ENCODE results near the gene SENP1.

SENP1 gene

DNA sequence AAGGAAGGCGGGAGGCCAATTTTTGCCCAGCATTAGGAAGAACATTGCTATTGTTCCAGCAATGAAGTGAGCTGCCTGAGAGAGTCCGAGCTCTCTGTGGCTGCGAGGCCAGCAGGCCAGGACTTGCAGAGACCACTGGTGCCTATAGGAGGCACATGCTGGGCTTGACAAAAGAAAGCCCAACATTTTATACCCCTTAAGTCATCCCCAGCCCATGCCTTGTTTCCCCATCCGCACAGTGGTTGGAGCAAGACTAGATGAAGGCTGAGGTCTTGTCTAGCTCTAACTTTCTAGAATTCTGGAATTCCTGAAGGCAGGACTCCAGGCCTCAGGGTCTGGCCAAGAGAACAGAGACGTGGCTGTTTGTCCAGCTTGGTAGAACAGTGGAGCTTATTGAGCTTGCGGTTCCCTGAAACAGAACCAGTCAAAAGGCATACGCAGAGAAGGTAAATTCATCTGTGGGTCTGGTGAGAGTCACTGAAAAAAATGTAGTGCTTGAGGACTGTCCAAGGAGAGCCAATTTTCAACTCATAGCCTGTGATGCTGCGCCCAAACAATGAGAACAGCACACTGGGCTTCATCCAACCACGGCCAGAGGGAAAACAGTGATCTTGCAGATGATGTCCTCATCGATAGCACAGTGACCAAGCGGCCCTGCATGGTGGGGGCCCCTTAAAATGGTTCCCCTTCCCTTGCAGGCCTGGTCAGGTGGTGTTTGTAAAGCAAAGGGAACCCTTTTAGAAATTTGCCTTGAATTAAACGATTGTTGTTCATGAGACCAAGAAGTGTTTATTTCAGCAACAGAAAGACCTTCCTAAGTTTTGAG is 74.5 kb downstream of the SENP1 start:
- Histone ChIP-seq H3K27ac (ENCODE audit: low read length) (no peak overlapping the region), H3K27me3 (ENCODE audit: low read depth, low read length) (no peaks in the 10 kb centered on the region), H3K9me3 (ENCODE audit: control insufficient read depth in 1 of 2, low read length in 2 of 2) (no peaks in the 10 kb centered on the region)

GRCh38 chr12:48030173-48030650 is 75.7 kb downstream of the SENP1 start:
- no peak overlapping the region for H3K4me3 ChIP-seq (ENCODE audit: low read depth in 1 of 2, low read length in 2 of 2)
- H3K36me3 ChIP-seq (ENCODE audit: control insufficient read depth in 1 of 2, insufficient read depth in 2 of 2, low read length in 2 of 2) = no peaks in the 10 kb centered on the region
- no peaks in the 10 kb centered on the region for H3K4me1 ChIP-seq (ENCODE audit: control insufficient read depth in 1 of 2, insufficient read depth in 2 of 2, low read length in 2 of 2)
- H3K27ac ChIP-seq (ENCODE audit: low read length) = no peak overlapping the region
- no peaks in the 10 kb centered on the region for H3K9me3 ChIP-seq (ENCODE audit: control insufficient read depth in 1 of 2, low read length in 2 of 2)
- no peaks in the 10 kb centered on the region for H3K27me3 ChIP-seq (ENCODE audit: low read depth, low read length)

More for the DNA sequence above, 74.5 kb downstream of the SENP1 start:
- Histone ChIP-seq H3K36me3 (ENCODE audit: control insufficient read depth in 1 of 2, insufficient read depth in 2 of 2, low read length in 2 of 2) (no peaks in the 10 kb centered on the region), H3K4me3 (ENCODE audit: low read depth in 1 of 2, low read length in 2 of 2) (no peak overlapping the region), H3K4me1 (ENCODE audit: control insufficient read depth in 1 of 2, insufficient read depth in 2 of 2, low read length in 2 of 2) (no peaks in the 10 kb centered on the region)

DNA sequence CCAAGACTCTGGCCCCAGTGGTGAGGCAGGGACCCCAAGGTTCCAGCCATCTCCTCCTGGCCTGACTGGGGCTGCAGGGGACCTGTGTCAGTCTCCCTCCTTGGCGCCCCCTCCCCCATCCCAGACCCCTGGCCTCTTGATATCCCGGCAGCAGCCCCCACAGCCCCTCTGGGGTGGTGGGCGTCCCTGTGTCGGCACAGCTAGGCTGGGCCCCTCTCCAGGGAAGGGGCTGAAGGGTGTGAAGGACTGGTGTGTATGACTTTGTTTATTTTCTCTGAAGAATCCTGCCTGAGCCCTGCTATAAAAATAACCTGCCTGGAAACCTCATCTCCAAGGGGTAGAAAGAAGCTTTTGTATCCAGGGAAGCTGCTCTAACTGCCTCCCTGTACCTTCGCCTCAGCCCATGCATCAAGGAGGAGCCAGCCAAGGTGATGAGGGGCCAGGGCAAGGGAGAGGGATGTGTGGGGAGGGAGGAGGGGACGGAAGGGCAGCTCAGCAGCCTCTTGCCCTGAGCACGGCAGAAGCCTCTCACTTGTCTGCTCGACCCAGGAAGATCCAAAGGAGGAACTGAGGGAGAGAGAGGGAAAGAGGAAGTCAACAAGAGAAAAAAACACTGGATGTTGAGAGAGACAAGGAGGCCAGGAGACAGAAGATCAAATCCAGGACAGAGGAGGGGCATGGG is 76.2 kb downstream of the SENP1 start:
- Histone ChIP-seq H3K9me3 (ENCODE audit: control insufficient read depth in 1 of 2, low read length in 2 of 2) (no peaks in the 10 kb centered on the region), H3K27ac (ENCODE audit: low read length) (no peak overlapping the region), H3K27me3 (ENCODE audit: low read depth, low read length) (no peaks in the 10 kb centered on the region), H3K4me3 (ENCODE audit: low read depth in 1 of 2, low read length in 2 of 2) (no peak overlapping the region), H3K4me1 (ENCODE audit: control insufficient read depth in 1 of 2, insufficient read depth in 2 of 2, low read length in 2 of 2) (no peaks in the 10 kb centered on the region), H3K36me3 (ENCODE audit: control insufficient read depth in 1 of 2, insufficient read depth in 2 of 2, low read length in 2 of 2) (no peaks in the 10 kb centered on the region)

- Histone ChIP-seq H3K4me1 (ENCODE audit: control insufficient read depth in 1 of 2, insufficient read depth in 2 of 2, low read length in 2 of 2) (no peaks in the 10 kb centered on the region), H3K27ac (ENCODE audit: low read length) (no peak overlapping the region), H3K27me3 (ENCODE audit: low read depth, low read length) (no peaks in the 10 kb centered on the region), H3K36me3 (ENCODE audit: control insufficient read depth in 1 of 2, insufficient read depth in 2 of 2, low read length in 2 of 2) (no peaks in the 10 kb centered on the region), H3K9me3 (ENCODE audit: control insufficient read depth in 1 of 2, low read length in 2 of 2) (no peaks in the 10 kb centered on the region), H3K4me3 (ENCODE audit: low read depth in 1 of 2, low read length in 2 of 2) (no peak overlapping the region)
Measured at GRCh38 chr12:48028541-48029431, 77.1 kb downstream of the SENP1 start.

- H3K4me1 ChIP-seq (ENCODE audit: control insufficient read depth in 1 of 2, insufficient read depth in 2 of 2, low read length in 2 of 2) = no peaks in the 10 kb centered on the region
- no peaks in the 10 kb centered on the region for H3K36me3 ChIP-seq (ENCODE audit: control insufficient read depth in 1 of 2, insufficient read depth in 2 of 2, low read length in 2 of 2)
- no peaks in the 10 kb centered on the region for H3K9me3 ChIP-seq (ENCODE audit: control insufficient read depth in 1 of 2, low read length in 2 of 2)
- no peak overlapping the region for H3K4me3 ChIP-seq (ENCODE audit: low read depth in 1 of 2, low read length in 2 of 2)
- H3K27me3 ChIP-seq (ENCODE audit: low read depth, low read length) = no peaks in the 10 kb centered on the region
- H3K27ac ChIP-seq (ENCODE audit: low read length) = no peak overlapping the region
Measured at GRCh38 chr12:48027183-48028002, 78.5 kb downstream of the SENP1 start.

DNA sequence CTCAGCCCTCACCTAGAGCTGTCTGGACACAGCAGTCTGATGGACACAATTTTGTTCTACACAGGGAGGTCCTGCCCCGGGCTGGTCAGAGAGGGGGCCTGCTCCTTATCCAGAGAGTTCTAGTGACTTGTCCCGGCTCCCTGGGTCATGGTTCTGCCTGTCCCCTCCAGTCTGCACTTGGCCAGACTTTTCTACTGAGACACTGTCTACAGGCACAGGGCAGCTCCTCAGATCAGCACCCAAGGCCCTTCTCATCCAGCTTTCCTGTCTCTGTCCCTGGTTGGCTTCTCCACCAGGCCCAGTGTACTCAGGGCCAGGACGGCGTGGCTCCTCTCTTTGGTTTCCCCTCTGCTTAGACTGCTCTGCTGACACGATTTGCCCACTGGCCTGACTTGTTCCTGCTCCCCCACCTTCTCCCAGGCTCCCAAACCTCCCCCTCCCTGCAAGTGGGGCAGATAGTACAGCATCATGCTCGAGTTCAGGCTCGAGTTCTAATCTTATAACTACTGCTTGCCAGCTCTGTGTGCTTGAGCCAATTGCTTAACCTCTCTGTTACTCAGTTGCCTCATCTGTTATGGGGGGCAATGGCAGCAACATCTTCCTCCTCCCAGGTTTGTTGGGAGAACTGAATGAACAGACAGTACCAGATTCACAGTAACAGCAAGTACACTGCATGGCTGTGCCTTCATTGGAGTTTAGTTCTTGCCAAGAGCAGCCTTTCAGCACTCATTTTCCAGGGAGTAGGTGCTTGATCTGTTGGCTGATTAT is 79.6 kb downstream of the SENP1 start:
- H3K27me3 ChIP-seq (ENCODE audit: low read depth, low read length) = no peaks in the 10 kb centered on the region

GRCh38 chr12:48025281-48025680 is 80.6 kb downstream of the SENP1 start:
- H3K27me3 ChIP-seq (ENCODE audit: low read depth, low read length) = no peaks in the 10 kb centered on the region
- no peak overlapping the region for H3K4me3 ChIP-seq (ENCODE audit: low read depth in 1 of 2, low read length in 2 of 2)
- H3K27ac ChIP-seq (ENCODE audit: low read length) = no peak overlapping the region
- no peaks in the 10 kb centered on the region for H3K4me1 ChIP-seq (ENCODE audit: control insufficient read depth in 1 of 2, insufficient read depth in 2 of 2, low read length in 2 of 2)
- no peaks in the 10 kb centered on the region for H3K9me3 ChIP-seq (ENCODE audit: control insufficient read depth in 1 of 2, low read length in 2 of 2)
- no peaks in the 10 kb centered on the region for H3K36me3 ChIP-seq (ENCODE audit: control insufficient read depth in 1 of 2, insufficient read depth in 2 of 2, low read length in 2 of 2)

More for the DNA sequence above, 79.6 kb downstream of the SENP1 start:
- H3K4me3 ChIP-seq (ENCODE audit: low read depth in 1 of 2, low read length in 2 of 2) = no peak overlapping the region
- H3K27ac ChIP-seq (ENCODE audit: low read length) = no peak overlapping the region
- H3K4me1 ChIP-seq (ENCODE audit: control insufficient read depth in 1 of 2, insufficient read depth in 2 of 2, low read length in 2 of 2) = no peaks in the 10 kb centered on the region
- no peaks in the 10 kb centered on the region for H3K9me3 ChIP-seq (ENCODE audit: control insufficient read depth in 1 of 2, low read length in 2 of 2)
- H3K36me3 ChIP-seq (ENCODE audit: control insufficient read depth in 1 of 2, insufficient read depth in 2 of 2, low read length in 2 of 2) = no peaks in the 10 kb centered on the region

DNA sequence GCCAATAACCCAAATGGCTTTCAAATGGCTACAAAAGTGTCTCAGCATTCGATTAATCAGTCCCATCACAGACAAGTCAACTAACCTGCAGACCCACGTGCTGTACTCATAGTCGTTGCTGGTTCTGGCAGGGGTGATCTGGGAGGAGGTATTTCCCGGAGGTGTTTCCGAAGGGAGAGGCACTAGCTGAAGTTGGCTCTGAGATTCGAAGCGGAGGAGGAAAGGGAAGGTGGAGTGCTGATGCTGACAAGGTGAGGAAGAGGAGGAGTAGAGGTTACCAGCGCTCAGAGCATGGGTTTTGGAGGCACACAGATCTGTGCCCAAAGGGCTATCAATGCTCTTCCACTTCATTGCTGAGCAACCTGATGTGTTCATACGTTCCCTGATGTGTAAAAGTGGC is 81.1 kb downstream of the SENP1 start:
- Histone ChIP-seq H3K27ac (ENCODE audit: low read length) (no peak overlapping the region), H3K4me1 (ENCODE audit: control insufficient read depth in 1 of 2, insufficient read depth in 2 of 2, low read length in 2 of 2) (no peaks in the 10 kb centered on the region), H3K4me3 (ENCODE audit: low read depth in 1 of 2, low read length in 2 of 2) (no peak overlapping the region), H3K36me3 (ENCODE audit: control insufficient read depth in 1 of 2, insufficient read depth in 2 of 2, low read length in 2 of 2) (no peaks in the 10 kb centered on the region), H3K27me3 (ENCODE audit: low read depth, low read length) (no peaks in the 10 kb centered on the region), H3K9me3 (ENCODE audit: control insufficient read depth in 1 of 2, low read length in 2 of 2) (no peaks in the 10 kb centered on the region)

DNA sequence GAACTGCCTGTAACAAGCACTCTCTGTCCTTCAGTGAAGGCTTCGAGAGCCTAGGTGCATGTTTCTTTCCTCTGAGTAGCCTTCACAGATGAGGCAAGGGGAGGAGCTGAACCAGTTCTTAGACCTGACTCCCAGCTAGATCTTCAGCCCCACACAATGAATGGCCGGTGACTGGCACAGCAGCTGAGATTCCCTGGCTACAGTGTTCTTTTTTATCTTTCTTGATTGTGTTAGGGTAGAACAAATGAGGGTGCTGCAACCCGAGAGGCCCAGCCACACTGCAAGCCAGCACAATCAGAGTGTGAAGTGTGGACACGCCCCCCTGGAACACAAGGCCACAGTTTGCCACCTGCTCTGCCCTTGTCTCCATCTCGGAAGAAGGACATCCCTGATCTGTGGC is 82.5 kb downstream of the SENP1 start:
- H3K4me3 ChIP-seq (ENCODE audit: low read depth in 1 of 2, low read length in 2 of 2) = no peak overlapping the region
- H3K4me1 ChIP-seq (ENCODE audit: control insufficient read depth in 1 of 2, insufficient read depth in 2 of 2, low read length in 2 of 2) = no peaks in the 10 kb centered on the region
- no peaks in the 10 kb centered on the region for H3K36me3 ChIP-seq (ENCODE audit: control insufficient read depth in 1 of 2, insufficient read depth in 2 of 2, low read length in 2 of 2)
- no peak overlapping the region for H3K27ac ChIP-seq (ENCODE audit: low read length)
- no peaks in the 10 kb centered on the region for H3K27me3 ChIP-seq (ENCODE audit: low read depth, low read length)
- no peaks in the 10 kb centered on the region for H3K9me3 ChIP-seq (ENCODE audit: control insufficient read depth in 1 of 2, low read length in 2 of 2)

DNA sequence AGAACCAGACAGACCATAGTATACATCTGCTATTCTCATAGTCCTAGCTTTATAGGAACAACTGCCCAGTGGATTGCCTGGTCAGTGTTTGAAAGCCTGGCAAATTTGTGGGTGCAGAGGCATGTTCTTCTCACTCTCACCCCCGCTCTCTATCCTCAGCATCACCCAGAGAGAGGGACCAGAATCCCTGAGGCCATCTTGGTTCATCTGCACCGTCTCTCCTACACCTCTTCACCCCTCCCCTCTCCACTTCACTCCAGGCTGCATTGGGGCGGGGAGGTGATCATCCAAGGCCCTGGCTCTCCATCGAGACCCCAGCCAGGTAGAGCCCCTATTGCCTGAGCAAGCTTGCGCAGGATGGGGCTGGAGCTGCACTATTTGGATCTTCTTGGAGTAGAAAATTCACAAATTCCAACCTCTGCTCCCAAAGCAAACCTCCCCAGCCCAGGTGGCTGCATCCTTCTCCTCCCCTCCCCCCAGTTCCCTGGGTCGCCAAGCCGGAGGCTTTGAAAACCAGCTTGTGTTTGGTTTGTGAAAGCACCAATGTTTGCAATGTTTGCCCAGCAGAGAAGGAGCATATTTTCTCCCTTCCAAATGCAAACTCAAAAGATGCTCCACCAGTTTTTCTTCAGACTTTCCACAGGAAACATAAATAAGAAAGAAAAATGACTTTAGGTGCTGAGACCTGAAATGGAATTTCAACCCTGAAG is 83.0 kb downstream of the SENP1 start:
- Histone ChIP-seq H3K36me3 (ENCODE audit: control insufficient read depth in 1 of 2, insufficient read depth in 2 of 2, low read length in 2 of 2) (no peaks in the 10 kb centered on the region), H3K4me3 (ENCODE audit: low read depth in 1 of 2, low read length in 2 of 2) (no peak overlapping the region), H3K27ac (ENCODE audit: low read length) (no peak overlapping the region), H3K9me3 (ENCODE audit: control insufficient read depth in 1 of 2, low read length in 2 of 2) (no peaks in the 10 kb centered on the region), H3K27me3 (ENCODE audit: low read depth, low read length) (no peaks in the 10 kb centered on the region), H3K4me1 (ENCODE audit: control insufficient read depth in 1 of 2, insufficient read depth in 2 of 2, low read length in 2 of 2) (no peaks in the 10 kb centered on the region)
